NCI-H82 treated with DMSO at 0.1 percent for 48 hours (cell line): ENCODE measurements around the gene CPNE8.
A peak's percentile ranks its signal among the peaks of the same experiment; 100 is the strongest.

Experiments used
- DNase-seq: peaks from one replicate; lab custom pipeline; 2025; ENCODE audit not compliant: unreplicated experiment; lab: John Stamatoyannopoulos, UW

CPNE8 gene

GRCh38 chr12:38898001-38898684 is 7.2 kb downstream of the CPNE8 start:
- no peak for DNase-seq

GRCh38 chr12:38895446-38895845 is 9.9 kb downstream of the CPNE8 start:
- DNase-seq, result no peak

GRCh38 chr12:38892976-38893375 is 12.4 kb downstream of the CPNE8 start:
- DNase-seq, result no peak

- DNase-seq, result no peak
These were observed 13.2 kb downstream of the CPNE8 start for GRCh38 chr12:38892087-38892786.

GRCh38 chr12:38890102-38890855 is 15.1 kb downstream of the CPNE8 start:
- DNase-seq, result no peak

GRCh38 chr12:38889297-38889815 is 16.0 kb downstream of the CPNE8 start:
- no peak for DNase-seq

- DNase-seq, result no peak
These were observed 17.6 kb downstream of the CPNE8 start for GRCh38 chr12:38887770-38888169.

- DNase-seq, result no peak
These were observed 18.5 kb downstream of the CPNE8 start for GRCh38 chr12:38886931-38887330.

GRCh38 chr12:38886064-38886463 is 19.3 kb downstream of the CPNE8 start:
- DNase-seq, result no peak

- no peak for DNase-seq
These were observed 20.7 kb downstream of the CPNE8 start for GRCh38 chr12:38884666-38885065.

- no peak for DNase-seq
These were observed 21.7 kb downstream of the CPNE8 start for GRCh38 chr12:38883629-38884134.

GRCh38 chr12:38880288-38880687 is 25.1 kb downstream of the CPNE8 start:
- no peak for DNase-seq

- DNase-seq, result no peak
These were observed 26.4 kb downstream of the CPNE8 start for GRCh38 chr12:38878986-38879385.

GRCh38 chr12:38878333-38878705 is 27.1 kb downstream of the CPNE8 start:
- no peak for DNase-seq

- DNase-seq, result peak; percentile 85
These were observed 29.7 kb downstream of the CPNE8 start for GRCh38 chr12:38875586-38876228.

GRCh38 chr12:38872561-38872960 is 32.8 kb downstream of the CPNE8 start:
- DNase-seq, result no peak

- no peak for DNase-seq
These were observed 33.2 kb downstream of the CPNE8 start for GRCh38 chr12:38872156-38872555.

- DNase-seq, result no peak
These were observed 36.4 kb downstream of the CPNE8 start for GRCh38 chr12:38869036-38869435.

GRCh38 chr12:38850461-38850860 is 54.9 kb downstream of the CPNE8 start:
- no peak for DNase-seq

GRCh38 chr12:38847247-38847646 is 58.1 kb downstream of the CPNE8 start:
- no peak for DNase-seq

GRCh38 chr12:38844267-38844666 is 61.1 kb downstream of the CPNE8 start:
- DNase-seq, result no peak
